Thymus (tissue), 11 donors: ENCODE results near the gene TRAF5. TPM values are rescaled to one million over a fixed set of nuclear protein-coding genes. Genes with fewer than 3 reads are reported as not detected.
"Not testable (repeated sequence)": the region's sequence is repeated elsewhere in the genome, so short reads cannot be mapped to it uniquely, and the experiment has no call there.

Experiments
- DNase-seq, 9 donors: peaks; one replicate each; pipeline ENCODE4 v3.0.0-alpha.2; 2013; ENCODE audit warnings: low spot score in 9 of 9, low read depth in 6 of 9, missing footprints in 1 of 9
- H3K27ac ChIP-seq, 2 donors: one replicate each; pipeline ENCODE4 v1.5.1; 2013; ENCODE audit warnings: control low read depth in 1 of 2, low read depth in 1 of 2, low read length in 1 of 2, mild to moderate bottlenecking in 1 of 2, moderate library complexity in 1 of 2
- H3K27me3 ChIP-seq, 2 donors: one replicate each; pipeline ENCODE4 v1.5.1; 2013; ENCODE audit warnings: low read length in 1 of 2; ENCODE audit not compliant: control insufficient read depth in 2 of 2, insufficient read depth in 1 of 2
- H3K36me3 ChIP-seq, 2 donors: one replicate each; pipeline ENCODE4 v1.5.1; 2013; ENCODE audit warnings: low read length in 1 of 2, mild to moderate bottlenecking in 1 of 2, moderate library complexity in 1 of 2; ENCODE audit not compliant: control insufficient read depth in 2 of 2, insufficient read depth in 2 of 2
- H3K4me1 ChIP-seq, 2 donors: one replicate each; pipeline ENCODE4 v1.5.1; 2013; ENCODE audit warnings: low read length in 2 of 2; ENCODE audit not compliant: control insufficient read depth in 2 of 2, insufficient read depth in 2 of 2
- H3K4me3 ChIP-seq, 2 donors: one replicate each; pipeline ENCODE4 v1.5.1; 2013; ENCODE audit warnings: low read length in 2 of 2, control low read depth in 1 of 2, mild to moderate bottlenecking in 1 of 2
- H3K9me3 ChIP-seq, 2 donors: one replicate each; pipeline ENCODE4 v1.5.1; 2013; ENCODE audit warnings: low read length in 1 of 2, mild to moderate bottlenecking in 1 of 2; ENCODE audit not compliant: control insufficient read depth in 2 of 2, insufficient read depth in 1 of 2
- WGBS: extraction: QIAGEN DNeasy Blood & Tissue Kit; methylation state at CpG from one replicate; pipeline ENCODE4 v1.1.7; 2013; 5-methylcytosine and 5-hydroxymethylcytosine counted together
- polyA plus RNA-seq: library from polyadenylated mRNA; stranded (reverse); fragments of 200-250 nt; gene quantifications from one replicate; pipeline ENCODE4 v1.2.3, GENCODE V29; 2013
- total RNA-seq: library from RNA; stranded (reverse); fragments of 120-200 nt; gene quantifications from one replicate; pipeline ENCODE4 v1.2.4, GENCODE V29; 2013
- donor health status: healthy.

The TRAF5 gene
- total and polyA plus RNA-seq, 2 donors, result 17.0 to 47.6 TPM

- Histone ChIP-seq H3K9me3 (peaks cover 0 to 6% of the 10 kb centered on the region in 2 donors), H3K4me1 (peaks cover 0 to under 1% of the 10 kb centered on the region in 2 donors), H3K27me3 (no peaks in the 10 kb centered on the region), H3K36me3 (no peaks in the 10 kb centered on the region), H3K4me3 (no peak overlapping the region), H3K27ac (no peak overlapping the region)
- 98% methylated on average over 3 of the region's 3 CpGs for WGBS
- no peak for DNase-seq
These were observed 85.0 kb downstream of the TRAF5 start for GRCh38 chr1:211411639-211412038.

GRCh38 chr1:211415700-211416099, 89.1 kb downstream of the TRAF5 start:
- DNase-seq, result no peak
- WGBS, result 98% methylated on average over 2 of the region's 2 CpGs
- Histone ChIP-seq H3K27me3 (no peaks in the 10 kb centered on the region), H3K4me1 (peaks cover 0 to 3% of the 10 kb centered on the region in 2 donors), H3K27ac (no peak overlapping the region), H3K36me3 (no peaks in the 10 kb centered on the region), H3K9me3 (no peaks in the 10 kb centered on the region), H3K4me3 (no peak overlapping the region)

- H3K4me1 ChIP-seq, H3K27me3 ChIP-seq, H3K27ac ChIP-seq, H3K36me3 ChIP-seq, H3K9me3 ChIP-seq: not testable (repeated sequence)
- H3K4me3 ChIP-seq, result peak overlapping the region in 1 of 2 donors; percentile 41
- DNase-seq, result peak in 3 of 9 donors; percentile 5 to 17 (median 14)
- 37% methylated on average over 43 of the region's 43 CpGs for WGBS
These were observed 89.6 kb downstream of the TRAF5 start for GRCh38 chr1:211416246-211416627.

- peak in 4 of 9 donors; percentile 2 to 23 (median 8) for DNase-seq
- H3K9me3 ChIP-seq, H3K36me3 ChIP-seq, H3K4me1 ChIP-seq, H3K27me3 ChIP-seq: not testable (repeated sequence)
- Histone ChIP-seq H3K27ac (peak overlapping the region in 1 of 2 donors; percentile 18), H3K4me3 (peak overlapping the region in 1 of 2 donors; percentile 41)
- WGBS, result 42% methylated on average over 46 of the region's 46 CpGs
These were observed 90.1 kb downstream of the TRAF5 start for GRCh38 chr1:211416628-211417323.

DNA sequence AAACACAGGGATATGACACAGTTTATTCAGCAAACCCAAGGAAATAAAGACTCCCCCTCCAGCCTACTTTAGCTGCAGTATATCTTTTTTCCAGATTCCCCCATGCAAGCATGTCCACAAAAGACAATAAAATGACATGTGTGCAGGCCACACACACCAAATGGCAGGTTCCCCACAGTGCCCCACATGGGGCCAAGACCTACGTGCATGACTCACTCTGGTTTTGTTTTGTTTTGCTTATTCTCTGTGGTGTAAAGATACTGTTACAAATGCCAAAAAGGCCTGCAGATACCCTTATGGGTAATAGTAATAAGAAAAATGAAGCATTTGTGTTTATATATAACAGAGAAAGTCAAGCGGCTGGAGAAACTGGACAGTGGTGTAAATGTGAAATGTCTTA, 93.8 kb downstream of the TRAF5 start:
- no peaks in the 10 kb centered on the region for H3K27me3 ChIP-seq
- peaks cover 0 to 3% of the 10 kb centered on the region in 2 donors for H3K9me3 ChIP-seq
- H3K36me3 ChIP-seq, result no peaks in the 10 kb centered on the region
- no peak overlapping the region for H3K4me3 ChIP-seq
- H3K4me1 ChIP-seq, result peaks cover 0 to 3% of the 10 kb centered on the region in 2 donors
- WGBS, result 92% methylated on average over 2 of the region's 2 CpGs
- DNase-seq, result no peak
- no peak overlapping the region for H3K27ac ChIP-seq

GRCh38 chr1:211420845-211421454, 94.3 kb downstream of the TRAF5 start:
- DNase-seq, result no peak
- WGBS, result 95% methylated on average over 2 of the region's 2 CpGs
- peaks cover 0 to 3% of the 10 kb centered on the region in 2 donors for H3K4me1 ChIP-seq

DNA sequence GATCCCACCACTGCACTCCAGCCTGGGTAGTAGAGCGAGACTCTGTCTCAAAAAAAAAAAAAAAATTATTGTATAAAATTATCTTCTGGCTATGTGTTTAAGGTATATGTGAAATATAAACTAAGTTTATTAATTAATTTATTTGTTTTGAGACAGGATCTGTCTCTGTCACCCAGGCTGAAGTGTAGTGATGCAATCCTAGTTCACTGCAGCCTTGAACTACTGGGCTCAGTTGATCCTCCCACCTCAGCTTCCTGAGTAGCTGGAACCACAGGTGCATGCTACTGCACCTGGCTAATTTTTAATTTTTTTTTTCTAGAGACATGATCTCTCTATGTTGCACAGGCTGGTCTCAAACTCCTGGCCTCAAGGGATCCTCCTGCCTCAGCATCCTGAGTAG, 97.4 kb downstream of the TRAF5 start:
- no peaks in the 10 kb centered on the region for H3K36me3 ChIP-seq
- H3K9me3 ChIP-seq, result peaks cover 0 to 3% of the 10 kb centered on the region in 2 donors
- no peak overlapping the region for H3K4me3 ChIP-seq
- H3K27me3 ChIP-seq, result no peaks in the 10 kb centered on the region
- no peak for DNase-seq
- 95% methylated on average over 1 of the region's 1 CpG for WGBS
- no peak overlapping the region for H3K27ac ChIP-seq
- no peaks in the 10 kb centered on the region for H3K4me1 ChIP-seq

More at GRCh38 chr1:211420845-211421454, 94.3 kb downstream of the TRAF5 start:
- Histone ChIP-seq H3K4me3 (no peak overlapping the region), H3K9me3 (peaks cover 0 to 3% of the 10 kb centered on the region in 2 donors), H3K27me3 (no peaks in the 10 kb centered on the region), H3K27ac (no peak overlapping the region), H3K36me3 (no peaks in the 10 kb centered on the region)

Other genes starting within 250 kb of the TRAF5 start
- gene KCNH1, start 192.7 kb upstream of the TRAF5 start, total RNA-seq, result 0.85 TPM
- gene KCNH1, start 192.7 kb upstream of the TRAF5 start, polyA plus RNA-seq, result 0.62 TPM
- 21.9 TPM for gene RCOR3, start 67.5 kb upstream of the TRAF5 start, total RNA-seq
- 52.4 TPM for gene RCOR3, start 67.5 kb upstream of the TRAF5 start, polyA plus RNA-seq
- 0.05 TPM for gene RD3, start 165.3 kb downstream of the TRAF5 start, total RNA-seq
- gene RD3, start 165.3 kb downstream of the TRAF5 start, polyA plus RNA-seq, result 0.25 TPM